Stimulated activated naive CD4-positive, alpha-beta T cell treated with Interleukin-2 at 50 U/mL for 16 hours (primary cell): ENCODE results near the gene ARID5A.
A peak's percentile ranks its signal among the peaks of the same experiment; 100 is the strongest.
"Not testable (repeated sequence)": the region's sequence is repeated elsewhere in the genome, so short reads cannot be mapped to it uniquely, and the experiment has no call there.

Source experiments
- DNase-seq: peaks from one replicate; lab custom pipeline; 2025; lab: John Stamatoyannopoulos, UW

Gene ARID5A

GRCh38 chr2:96536445-96537065 is at the start of gene ARID5A:
ARID5A (plus strand) TSS chr2:96536752; CDS start chr2:96536827, 75 bp downstream.
- DNase-seq: peak; percentile 93

- DNase-seq: no peak
Observed at GRCh38 chr2:96489261-96489660, 47.3 kb upstream of the ARID5A start.

DNA sequence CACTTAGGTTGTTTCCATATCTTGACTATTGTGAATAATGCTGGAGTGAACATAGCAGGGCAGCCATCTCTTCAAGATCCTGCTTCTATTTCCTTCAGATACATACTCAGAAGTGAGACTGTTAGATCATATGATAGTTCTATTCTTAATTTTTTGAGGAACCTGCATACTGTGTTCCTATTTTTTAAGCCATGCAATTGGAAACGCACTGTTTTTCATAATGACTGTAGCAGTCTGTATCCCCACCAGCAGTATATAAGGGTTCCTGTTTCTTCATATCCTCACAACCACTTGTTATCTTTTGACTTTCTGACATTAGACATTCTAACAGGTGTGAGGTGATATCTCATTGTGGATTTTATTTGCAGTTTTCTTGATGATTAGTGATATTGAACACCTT is 46.9 kb upstream of the ARID5A start:
- no peak for DNase-seq

DNA sequence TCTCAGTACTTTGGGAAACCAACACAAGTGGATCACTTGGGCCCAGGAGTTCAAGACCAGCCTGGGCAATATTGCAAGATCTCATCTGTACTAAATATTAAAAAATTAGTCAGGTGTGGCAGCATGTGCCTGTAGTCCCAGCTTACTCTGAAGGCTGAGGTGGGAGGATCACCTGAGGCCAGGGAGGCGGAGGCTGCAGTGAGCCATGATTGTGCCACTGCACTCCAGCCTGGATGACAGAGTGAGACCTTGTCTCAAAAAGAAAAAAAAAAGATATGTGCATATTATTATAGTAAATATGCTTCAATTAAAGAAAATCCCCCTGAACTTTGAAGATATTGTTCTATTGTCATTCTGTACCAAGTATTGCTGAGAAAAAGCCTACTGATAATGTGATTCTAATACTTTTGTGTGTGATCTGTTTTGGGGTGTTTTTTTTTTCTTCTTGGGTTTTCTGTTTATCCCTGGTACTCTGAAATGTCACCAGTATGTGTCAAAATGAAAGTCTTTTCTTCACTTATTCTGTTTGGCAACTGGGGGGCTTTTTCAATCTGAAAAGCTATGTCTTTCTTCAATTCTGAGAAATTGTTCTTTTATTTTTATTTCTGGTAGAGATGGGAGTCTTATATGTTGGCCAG is 44.6 kb upstream of the ARID5A start:
- no peak for DNase-seq

- no peak for DNase-seq
Observed at GRCh38 chr2:96493072-96493471, 43.5 kb upstream of the ARID5A start.

DNA sequence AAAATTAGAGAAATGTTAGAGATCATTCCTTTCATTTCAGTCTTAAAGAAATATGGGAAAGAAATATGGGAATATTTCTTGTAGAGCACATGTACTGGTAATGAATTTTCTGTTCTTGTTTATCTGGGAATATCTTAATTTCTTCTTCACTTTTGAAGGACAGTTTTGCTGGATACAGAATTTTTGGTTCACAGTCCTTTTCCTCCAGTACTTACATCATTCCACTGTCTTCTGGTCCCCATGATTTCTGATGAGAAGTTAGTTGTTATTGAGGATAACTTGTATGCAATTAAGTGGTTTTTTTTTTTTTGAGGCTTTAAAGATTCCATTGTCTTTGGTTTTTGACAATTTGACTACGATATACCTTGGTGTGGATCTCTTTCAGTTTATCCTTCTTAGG is 42.4 kb upstream of the ARID5A start:
- no peak for DNase-seq

DNA sequence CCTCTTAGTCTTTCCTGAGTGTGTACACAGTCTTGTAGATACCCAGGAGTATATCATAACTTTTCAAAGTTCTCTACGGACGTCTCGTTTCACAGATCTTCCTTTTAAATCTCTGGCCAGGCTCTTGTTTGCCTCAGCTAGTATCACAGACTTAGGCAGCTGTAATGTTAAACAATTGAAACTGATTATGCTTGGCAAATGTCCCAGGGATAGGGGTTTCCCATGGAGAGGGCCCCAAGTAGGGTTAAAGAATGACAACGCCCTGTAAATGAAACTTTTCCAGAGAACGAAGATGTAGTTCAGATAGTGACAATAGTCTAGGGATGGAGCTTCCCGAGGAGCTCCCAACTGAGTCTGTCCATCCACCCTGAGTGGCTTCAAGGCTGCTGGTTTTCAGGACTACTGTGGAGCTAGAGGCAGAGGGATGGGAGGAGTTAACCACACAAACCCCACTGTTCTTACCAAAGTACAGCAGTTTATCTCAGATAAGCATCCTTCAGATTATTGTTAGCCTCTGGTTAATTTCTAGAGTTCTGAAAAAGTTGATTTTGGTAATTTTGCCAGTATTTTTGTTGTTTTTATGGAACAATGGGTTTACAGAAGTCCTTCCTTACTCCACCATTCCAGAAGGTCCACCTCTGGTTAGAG is 40.4 kb upstream of the ARID5A start:
- no peak for DNase-seq

DNA sequence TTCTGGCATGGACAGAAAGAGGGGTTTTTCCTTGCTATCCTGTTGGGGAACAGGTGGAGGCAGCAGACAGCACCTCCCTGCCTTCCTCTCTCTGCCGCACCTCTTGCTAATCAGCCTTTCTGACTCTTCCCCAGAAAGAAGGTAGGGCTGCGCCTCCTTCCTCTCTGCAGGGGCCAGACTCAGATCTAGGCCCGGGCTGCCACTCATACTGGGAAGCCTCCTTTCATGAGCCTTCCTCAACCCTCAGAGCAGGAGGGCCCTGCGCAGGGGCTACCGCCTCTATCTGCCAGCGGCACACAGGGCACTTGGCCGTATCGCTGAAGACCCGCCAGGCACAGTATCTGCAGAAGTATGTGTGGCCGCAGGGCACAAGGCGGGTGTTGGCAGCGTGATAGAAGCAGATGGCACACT is 38.5 kb upstream of the ARID5A start:
- DNase-seq: no peak

GRCh38 chr2:96498611-96499010 is 37.9 kb upstream of the ARID5A start:
- DNase-seq: not testable (repeated sequence)

DNA sequence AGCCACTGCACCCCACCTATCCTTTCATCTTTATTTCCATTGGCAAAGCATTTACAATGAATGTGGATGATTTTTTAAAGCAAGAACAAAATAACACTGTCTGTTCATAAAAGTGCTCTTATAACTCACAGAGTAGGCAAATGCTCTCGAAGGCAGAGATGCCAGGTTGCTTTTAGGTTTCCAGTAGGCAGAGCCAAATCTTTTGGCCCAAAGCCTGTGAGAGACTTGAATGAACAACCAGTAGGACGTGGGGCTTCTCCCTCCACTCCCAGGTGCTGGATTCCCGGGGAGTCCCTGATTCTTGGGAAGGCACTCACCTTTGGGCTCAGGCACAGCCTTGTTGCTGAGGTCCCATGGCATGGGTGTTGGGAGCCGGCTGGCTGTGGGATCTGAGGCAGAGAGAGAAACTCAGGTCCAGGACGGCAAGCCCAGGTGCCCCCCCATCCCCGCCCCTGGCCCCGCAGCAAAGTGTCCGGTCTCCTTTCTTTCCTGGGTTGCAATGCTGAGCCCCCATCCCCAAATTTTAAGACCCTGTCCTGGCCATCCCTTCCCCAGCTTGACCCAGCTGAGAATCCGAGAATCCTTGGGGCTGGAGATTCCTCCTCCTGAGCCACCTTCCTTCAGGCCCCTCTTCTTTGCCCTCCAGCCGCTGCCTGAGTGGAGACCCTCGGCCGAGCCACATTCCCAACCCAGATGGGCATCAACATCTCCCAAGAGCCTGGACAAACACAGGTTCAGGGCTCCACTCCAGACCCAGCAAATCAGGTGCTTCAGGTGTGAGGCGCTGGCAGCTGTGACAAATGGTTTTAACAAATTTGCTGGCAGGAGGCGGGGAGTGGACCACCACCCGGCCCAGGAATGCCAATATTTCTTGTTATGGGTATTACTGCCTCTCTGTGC is 37.2 kb upstream of the ARID5A start:
- DNase-seq: no peak

DNA sequence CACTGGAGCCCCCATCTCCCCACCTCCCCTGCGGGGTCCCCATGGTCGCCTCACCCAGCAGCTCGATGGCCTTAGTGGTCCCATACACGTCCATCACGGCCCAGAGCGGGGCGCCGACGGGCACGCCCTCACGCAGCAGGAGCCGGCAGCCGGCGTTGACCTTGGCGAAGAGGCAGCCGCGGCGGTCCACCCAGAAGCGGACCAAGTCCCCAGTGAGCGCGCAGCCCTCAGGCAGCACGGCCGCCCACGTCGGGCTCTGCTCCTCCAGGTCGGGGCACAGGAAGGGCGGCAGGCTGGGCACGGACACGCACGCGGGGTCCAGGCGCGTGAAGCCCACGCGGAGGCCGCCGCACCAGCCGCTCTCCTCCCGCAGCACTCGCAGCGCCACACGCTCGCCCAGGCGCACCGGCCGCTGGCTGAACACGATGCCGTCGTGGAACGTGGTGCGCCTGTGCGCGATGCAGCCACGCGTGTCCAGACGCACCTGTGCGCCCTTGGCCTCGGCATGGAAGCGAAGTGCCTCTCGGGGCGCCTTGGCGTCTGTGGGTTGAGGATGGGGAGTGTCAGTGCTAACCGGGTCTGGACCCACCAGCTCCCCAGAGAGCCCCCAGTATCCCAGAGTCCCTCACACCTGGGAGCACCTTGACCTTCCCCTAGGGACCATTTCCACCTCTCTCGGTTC is 36.0 kb upstream of the ARID5A start:
- DNase-seq: no peak

DNA sequence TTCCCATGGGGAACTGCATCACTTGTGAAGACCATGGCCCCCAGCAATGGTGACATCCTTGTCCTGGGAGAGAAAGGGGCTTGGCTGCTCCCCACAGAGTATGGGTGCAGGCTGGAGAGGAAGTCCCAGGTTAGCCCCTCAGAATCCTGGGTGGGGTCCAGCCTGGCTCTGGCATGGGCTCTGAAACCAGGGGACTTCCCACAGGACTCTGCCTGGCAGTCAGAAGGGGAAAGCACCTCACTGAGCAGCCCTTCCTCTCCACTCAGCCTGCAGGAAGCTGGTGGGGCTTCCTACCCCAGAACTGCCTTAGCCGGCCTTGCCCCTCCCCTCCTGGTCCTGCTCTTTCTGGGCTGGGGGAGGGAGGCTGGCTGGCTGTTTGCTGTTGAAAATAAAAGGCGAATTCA is 35.1 kb upstream of the ARID5A start:
- no peak for DNase-seq

GRCh38 chr2:96501886-96502810 is 34.4 kb upstream of the ARID5A start:
- no peak for DNase-seq

DNA sequence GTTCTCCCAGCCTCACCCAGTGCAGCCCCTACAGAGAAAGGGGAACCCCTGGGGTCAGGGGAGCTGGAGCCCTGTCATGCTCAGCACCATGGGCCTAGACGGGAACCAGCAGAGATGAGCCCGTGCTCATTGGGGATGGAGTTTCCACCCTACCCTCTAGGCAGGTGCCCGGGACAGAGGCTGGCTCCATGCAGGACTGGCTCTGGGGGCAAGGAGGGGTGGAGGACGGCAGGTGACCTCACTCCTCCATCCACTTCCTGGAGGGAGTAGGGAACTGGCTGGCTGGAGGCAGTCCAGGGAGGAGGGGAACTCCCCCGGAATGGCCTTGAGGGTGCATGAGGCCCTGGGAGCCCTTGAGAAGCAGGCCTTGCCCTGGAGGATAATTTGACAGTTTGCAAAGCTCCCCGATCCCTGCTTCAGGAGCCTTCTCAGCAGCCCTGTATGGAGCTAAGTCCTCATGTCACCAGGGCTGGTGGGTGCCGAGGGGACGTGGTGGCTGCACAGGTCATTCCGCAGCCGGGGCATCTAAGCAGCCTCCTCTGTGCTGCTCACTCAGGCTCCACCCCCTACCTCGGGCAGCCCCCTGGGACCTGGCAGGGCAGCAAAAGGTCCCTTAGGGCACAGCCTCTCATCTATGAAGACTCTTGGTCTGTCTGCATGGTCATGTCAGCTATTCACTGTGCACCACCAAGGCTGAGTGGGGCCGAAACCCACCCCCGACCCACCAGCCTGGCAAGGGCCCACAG is 33.5 kb upstream of the ARID5A start:
- DNase-seq: no peak

DNA sequence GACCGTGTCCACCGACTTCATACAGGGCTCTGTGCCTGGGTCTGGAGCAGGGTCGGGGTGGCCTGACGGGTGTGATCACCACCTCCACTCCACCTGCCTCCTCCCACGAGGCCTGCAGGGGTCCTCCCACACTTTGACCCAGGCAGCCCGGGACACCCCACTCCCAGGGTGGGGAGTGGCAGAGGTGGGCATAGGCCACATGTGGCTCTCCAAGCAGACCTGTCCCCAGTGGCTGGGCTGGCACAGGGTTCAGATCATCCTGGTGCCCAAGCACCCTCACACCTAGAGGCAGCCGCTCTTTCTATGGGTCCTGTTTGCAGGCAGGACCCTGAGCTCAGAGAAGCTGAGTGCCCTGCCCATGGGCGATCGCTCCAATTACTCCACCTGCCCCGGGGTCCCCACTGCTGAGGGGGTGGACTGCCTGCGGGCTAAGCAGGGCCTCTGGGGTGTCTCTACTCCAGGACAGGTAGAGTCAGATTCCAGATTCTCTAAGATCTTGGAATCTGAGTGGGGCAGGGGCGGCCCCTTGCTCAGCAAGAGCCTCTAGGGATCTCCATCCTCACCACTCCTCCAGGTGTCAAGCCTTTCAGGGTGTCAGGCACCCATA is 32.8 kb upstream of the ARID5A start:
- DNase-seq: no peak

- DNase-seq: no peak
Observed at GRCh38 chr2:96505231-96505889, 31.2 kb upstream of the ARID5A start, which contains the start of gene NEURL3. NEURL3 (minus strand) TSS chr2:96505357; CDS start chr2:96505286, 71 bp downstream.

- DNase-seq: no peak
Observed at GRCh38 chr2:96506016-96506906, 30.3 kb upstream of the ARID5A start.

DNA sequence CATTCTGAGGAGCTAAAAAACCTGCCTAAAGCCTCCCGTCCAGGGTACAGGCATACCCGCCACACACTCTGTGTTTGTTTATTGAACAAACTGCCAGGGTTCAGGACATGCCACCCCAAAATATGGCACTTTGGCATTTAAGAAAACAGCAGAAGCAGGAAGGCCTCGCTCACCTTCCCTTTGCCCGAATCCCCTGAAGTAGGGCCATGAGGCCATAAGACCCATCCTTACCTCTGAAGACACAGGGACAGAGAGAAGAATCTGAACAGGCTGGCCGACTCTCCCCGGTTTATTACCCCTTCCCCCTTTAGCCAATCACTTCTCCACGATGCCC is 29.7 kb upstream of the ARID5A start:
- no peak for DNase-seq
